H9 (cell line): ENCODE measurements around the gene ARID1B. TPM values are rescaled to one million over a fixed set of nuclear protein-coding genes. Genes with fewer than 3 reads are reported as not detected.

Experiments used
- DNase-seq: peaks from one replicate; pipeline ENCODE4 v3.0.0-alpha.2; 2017
- H2AFZ ChIP-seq: one replicate; pipeline ENCODE4 v1.6.1; 2013; ENCODE audit warnings: mild to moderate bottlenecking, low read length, control low read depth, moderate library complexity
- H2AK5ac ChIP-seq: 2 replicates; pipeline ENCODE4 v1.6.1; 2013; ENCODE audit warnings: low read length, control low read depth, mixed read lengths; ENCODE audit not compliant: insufficient read length
- H2BK120ac ChIP-seq: one replicate; pipeline ENCODE4 v1.6.1; 2013; ENCODE audit warnings: low read depth, mild to moderate bottlenecking, low read length, control low read depth, inconsistent platforms; ENCODE audit not compliant: poor library complexity, severe bottlenecking
- H2BK12ac ChIP-seq: 2 replicates; pipeline ENCODE4 v1.6.1; 2013; ENCODE audit warnings: low read length, control low read depth, mixed read lengths, low read depth; ENCODE audit not compliant: insufficient read length
- H2BK15ac ChIP-seq: 2 replicates; pipeline ENCODE4 v1.6.1; 2013; ENCODE audit warnings: low read depth, low read length, control low read depth
- H2BK20ac ChIP-seq: one replicate; pipeline ENCODE4 v1.6.1; 2013; ENCODE audit warnings: low read depth, mild to moderate bottlenecking, low read length, control low read depth, inconsistent platforms; ENCODE audit not compliant: poor library complexity, severe bottlenecking
- H2BK5ac ChIP-seq: 2 replicates; pipeline ENCODE4 v1.6.1; 2013; ENCODE audit warnings: low read length, control low read depth, mixed read lengths; ENCODE audit not compliant: insufficient read length
- H3K14ac ChIP-seq: 2 replicates; pipeline ENCODE4 v1.6.1; 2013; ENCODE audit warnings: low read length, control low read depth; ENCODE audit not compliant: insufficient read depth
- H3K18ac ChIP-seq: 2 replicates; pipeline ENCODE4 v1.6.1; 2013; ENCODE audit warnings: low read depth, mild to moderate bottlenecking, mixed read lengths, low read length, control low read depth; ENCODE audit not compliant: insufficient read length
- H3K23ac ChIP-seq: 2 replicates; pipeline ENCODE4 v1.6.1; 2013; ENCODE audit warnings: low read length, control low read depth, mixed read lengths, low read depth; ENCODE audit not compliant: insufficient read length
- H3K23me2 ChIP-seq: 2 replicates; pipeline ENCODE4 v1.6.1; 2013; ENCODE audit warnings: low read depth, mild to moderate bottlenecking, mixed read lengths, low read length, control low read depth; ENCODE audit not compliant: insufficient read length, poor library complexity, severe bottlenecking
- H3K27ac ChIP-seq: 2 replicates; pipeline ENCODE4 v1.5.1; 2013; ENCODE audit warnings: low read length, control low read depth, mixed read lengths, low read depth; ENCODE audit not compliant: insufficient read length
- H3K27me3 ChIP-seq: 2 replicates; pipeline ENCODE4 v1.6.1; 2013; ENCODE audit warnings: low read length, control low read depth, inconsistent platforms; ENCODE audit not compliant: insufficient read depth
- H3K4ac ChIP-seq: 2 replicates; pipeline ENCODE4 v1.6.1; 2013; ENCODE audit warnings: low read depth, mild to moderate bottlenecking, control low read depth, inconsistent platforms, low read length, moderate library complexity
- H3K4me1 ChIP-seq: 2 replicates; pipeline ENCODE4 v1.6.1; 2013; ENCODE audit warnings: low read length, control low read depth, inconsistent platforms; ENCODE audit not compliant: insufficient read depth
- H3K4me2 ChIP-seq: 2 replicates; pipeline ENCODE4 v1.6.1; 2013; ENCODE audit warnings: low read length, control low read depth, mixed read lengths; ENCODE audit not compliant: insufficient read length, insufficient read depth
- H3K56ac ChIP-seq: 2 replicates; pipeline ENCODE4 v1.6.1; 2013; ENCODE audit warnings: low read depth, mild to moderate bottlenecking, mixed read lengths, low read length, control low read depth; ENCODE audit not compliant: insufficient read length
- H3K79me1 ChIP-seq: 2 replicates; pipeline ENCODE4 v1.6.1; 2013; ENCODE audit warnings: low read depth, mild to moderate bottlenecking, moderate library complexity, low read length, control low read depth, inconsistent platforms; ENCODE audit not compliant: insufficient read depth, poor library complexity, severe bottlenecking
- H3K79me2 ChIP-seq: 2 replicates; pipeline ENCODE4 v1.6.1; 2013; ENCODE audit warnings: low read length, control low read depth, inconsistent platforms; ENCODE audit not compliant: insufficient read depth
- H3K9ac ChIP-seq: 2 replicates; pipeline ENCODE4 v1.6.1; 2013; ENCODE audit warnings: low read length, control low read depth, mixed read lengths; ENCODE audit not compliant: insufficient read length; ENCODE audit errors: extremely low read depth
- H3K9me3 ChIP-seq: one replicate; pipeline ENCODE4 v1.6.1; 2013; ENCODE audit warnings: low read depth, low read length, inconsistent platforms; ENCODE audit not compliant: control insufficient read depth
- H3T11ph ChIP-seq: one replicate; pipeline ENCODE4 v1.6.1; 2013; ENCODE audit warnings: mild to moderate bottlenecking, low read length, control low read depth, inconsistent platforms
- H4K20me1 ChIP-seq: one replicate; pipeline ENCODE4 v1.6.1; 2013; ENCODE audit not compliant: control insufficient read depth, insufficient read length, insufficient read depth
- H4K5ac ChIP-seq: 2 replicates; pipeline ENCODE4 v1.6.1; 2013; ENCODE audit warnings: low read depth, mild to moderate bottlenecking, mixed read lengths, low read length, control low read depth; ENCODE audit not compliant: insufficient read length
- H4K8ac ChIP-seq: replicated peaks from 2 replicates; pipeline ENCODE4 v1.6.1; 2013; ENCODE audit warnings: low read length, control low read depth, mixed read lengths, low read depth; ENCODE audit not compliant: insufficient read length
- H4K91ac ChIP-seq: 2 replicates; pipeline ENCODE4 v1.6.1; 2013; ENCODE audit warnings: low read depth, mild to moderate bottlenecking, moderate library complexity, mixed read lengths, low read length, control low read depth; ENCODE audit not compliant: insufficient read length
- H3K27ac Mint-ChIP-seq, 3 experiments: 2 replicates in 2 of 3; 3 replicates in 1 of 3; pipeline ENCODE4 v1.8.0; 2020 to 2021; ENCODE audit warnings: mixed read lengths in 3 of 3, mild to moderate bottlenecking in 1 of 3, moderate library complexity in 1 of 3
- H3K27me3 Mint-ChIP-seq: 2 replicates; pipeline ENCODE4 v1.8.0; 2021; ENCODE audit warnings: low read depth, mild to moderate bottlenecking, moderate library complexity, mixed read lengths
- H3K36me3 Mint-ChIP-seq, 3 experiments: 2 replicates in 2 of 3; 3 replicates in 1 of 3; pipeline ENCODE4 v1.8.0; 2020 to 2021; ENCODE audit warnings: low read depth in 3 of 3, mixed read lengths in 3 of 3; ENCODE audit not compliant: insufficient read depth in 1 of 3
- H3K4me1 Mint-ChIP-seq, 2 experiments: 2 replicates each; pipeline ENCODE4 v1.8.0; 2020; ENCODE audit warnings: mixed read lengths in 2 of 2
- H3K4me3 Mint-ChIP-seq, 2 experiments: 2 replicates in 1 of 2; 3 replicates in 1 of 2; pipeline ENCODE4 v1.8.0; 2020 to 2021; ENCODE audit warnings: mild to moderate bottlenecking in 2 of 2, mixed read lengths in 2 of 2, moderate library complexity in 1 of 2
- H3K9me3 Mint-ChIP-seq, 2 experiments: 2 replicates in 1 of 2; 3 replicates in 1 of 2; pipeline ENCODE4 v1.8.0; 2020; ENCODE audit warnings: mild to moderate bottlenecking in 2 of 2, mixed read lengths in 2 of 2, moderate library complexity in 1 of 2
- CTCF ChIP-seq: fragments of 200-600 bp; sonication (generic); conservative IDR thresholded peaks from 3 replicates; pipeline ENCODE4 v1.8.0; 2021; ENCODE audit warnings: antibody characterized with exemption, mild to moderate bottlenecking
- WGBS: extraction: QIAGEN DNeasy Blood & Tissue Kit; methylation state at CpG from one replicate; pipeline ENCODE4 v1.1.7; 2013; ENCODE audit warnings: missing lambda C conversion rate, low lambda C conversion rate, mixed read lengths; ENCODE audit not compliant: insufficient read length; ENCODE audit errors: extremely low coverage; 5-methylcytosine and 5-hydroxymethylcytosine counted together
- total RNA-seq: library from RNA; stranded (reverse); gene quantifications from 2 replicates; pipeline ENCODE4 v1.2.1, GENCODE V29; 2021

ARID1B gene
- total RNA-seq, 1 experiment from 2014 or later, result 88.2 TPM

- Histone ChIP-seq H3K79me1 (peaks cover 8% of the 10 kb centered on the region), H3K27ac (no peak overlapping the region), H3K4me2 (no peak overlapping the region), H3K4me1 (peaks cover 11% of the 10 kb centered on the region; the same call in 1 of the 2 replicates), H4K20me1 (no peaks in the 10 kb centered on the region), H2BK12ac (no peak overlapping the region), H2BK15ac (no peak overlapping the region), H4K91ac (no peak overlapping the region), H3K18ac (no peak overlapping the region), H3K23me2 (no peaks in the 10 kb centered on the region), H2BK120ac (no peak overlapping the region), H3K9ac (no peak overlapping the region), H4K5ac (no peak overlapping the region), H3K27me3 (no peaks in the 10 kb centered on the region), H3K14ac (no peak overlapping the region), H3K79me2 (peaks cover 24% of the 10 kb centered on the region), H3K23ac (no peak overlapping the region), H2AK5ac (no peak overlapping the region), H2BK20ac (no peak overlapping the region), H3K4ac (no peak overlapping the region), H3K56ac (no peak overlapping the region), H2BK5ac (no peak overlapping the region), H2AFZ (no peak overlapping the region), H3K9me3 (no peaks in the 10 kb centered on the region), H3T11ph (no peak overlapping the region), H4K8ac (no peak overlapping the region)
- Mint-ChIP-seq H3K36me3 (peaks cover 0 to 9% (median 3%) of the 10 kb centered on the region in 3 experiments; a peak in 4 of 7 replicates), H3K27me3 (no peaks in the 10 kb centered on the region), H3K9me3 (no peaks in the 10 kb centered on the region), H3K4me1 (peaks cover 73 to 74% of the 10 kb centered on the region in 2 experiments), H3K4me3 (no peak overlapping the region), H3K27ac (peak overlapping the region; percentile 56 to 88 (median 70); a peak in 5 of 7 replicates)
- WGBS, result no CpG with 5 or more reads among the region's 8 CpGs
- TF ChIP-seq CTCF, result no peak
- no peak for DNase-seq
These were observed 63.0 kb downstream of the ARID1B start for GRCh38 chr6:156840136-156840535.
